Gastrocnemius medialis (tissue), 4 donors: ENCODE data around the gene LHX6.

Experiments used
- CTCF ChIP-seq, 5 experiments: fragments of 450-650 bp in 3 of 5; fragments of 200-600 bp in 2 of 5; sonication (generic) in 2 of 5; IDR thresholded peaks in 4 of 5; conservative IDR thresholded peaks in 1 of 5; 1 replicate in 4 of 5; 2 replicates in 1 of 5; pipeline ENCODE4 v1.5.1; 2016 to 2019; ENCODE audit warnings: antibody characterized with exemption in 5 of 5, mild to moderate bottlenecking in 3 of 5, moderate library complexity in 3 of 5
- POLR2A ChIP-seq, 2 donors: fragments of 450-650 bp; IDR thresholded peaks; one replicate each; pipeline ENCODE4 v1.6.1; 2017; ENCODE audit warnings: antibody characterized with exemption in 2 of 2, mild to moderate bottlenecking in 2 of 2, moderate library complexity in 2 of 2

- TF ChIP-seq CTCF (IDR thresholded peaks at IDR 0.05 in 4 of 5, conservative IDR thresholded peaks at IDR 0.05 in 1 of 5): no peak
- TF ChIP-seq POLR2A (IDR thresholded peaks at IDR 0.05): no peak
Observed at GRCh38 chr9:122214507-122214906, 14.2 kb downstream of the LHX6 start.
